Body of pancreas (tissue), 4 donors: ENCODE data around the gene AMTN.

Source experiments
- CTCF ChIP-seq, 7 experiments: fragments of 450-650 bp in 4 of 7; fragments of 200-600 bp in 3 of 7; sonication (generic) in 3 of 7; IDR thresholded peaks; one replicate each; pipeline ENCODE4 v1.5.1; 2016 to 2019; ENCODE audit warnings: antibody characterized with exemption in 7 of 7
- POLR2A ChIP-seq, 3 donors: fragments of 450-650 bp; IDR thresholded peaks; one replicate each; pipeline ENCODE4 v1.6.1; 2016; ENCODE audit warnings: antibody characterized with exemption in 3 of 3, mild to moderate bottlenecking in 2 of 3

GRCh38 chr4:70471897-70472296 lies 46.5 kb upstream of the AMTN start, which contains the start of gene MUC7:
- no peak for TF ChIP-seq CTCF (IDR thresholded peaks at IDR 0.05)
- TF ChIP-seq POLR2A (IDR thresholded peaks at IDR 0.05) = no peak
